Kasumi-1 (cell line): Measurements from ENCODE around the gene GADL1.

Experiments used
- DNase-seq, 2 experiments: peaks; one replicate each; lab custom pipeline; 2025; lab: John Stamatoyannopoulos, UW

Gene GADL1

GRCh38 chr3:30677347-30677685 lies 217.1 kb downstream of the GADL1 start:
- no peak for DNase-seq

- no peak for DNase-seq
These were observed 217.8 kb downstream of the GADL1 start for GRCh38 chr3:30676424-30677346.
